Measurements from ENCODE around the gene IKZF3.
A peak's percentile ranks its signal among the peaks of the same experiment; 100 is the strongest.

IKZF3 gene

DNA sequence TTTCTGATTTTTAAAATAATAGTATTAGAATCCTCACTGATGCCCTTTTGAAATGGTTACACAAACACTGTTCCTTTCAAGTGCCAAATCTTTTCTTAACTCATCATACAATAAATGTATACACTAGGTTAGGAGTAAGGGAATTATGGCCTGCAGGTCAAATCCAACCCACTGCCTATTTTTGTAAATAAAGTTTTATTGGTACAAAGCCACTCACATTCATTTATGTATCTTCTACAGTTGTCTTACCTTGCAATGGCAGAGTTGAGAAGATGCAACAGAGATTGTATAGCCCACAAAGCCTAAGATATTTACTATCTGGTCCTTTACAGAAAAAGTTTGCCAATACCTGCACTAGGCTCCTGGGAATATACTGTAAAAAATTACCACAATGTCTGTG, 47.8 kb downstream of the IKZF3 start:
- DNase-seq (ENCODE audit: low read depth in 2 of 2), result no peak

DNA sequence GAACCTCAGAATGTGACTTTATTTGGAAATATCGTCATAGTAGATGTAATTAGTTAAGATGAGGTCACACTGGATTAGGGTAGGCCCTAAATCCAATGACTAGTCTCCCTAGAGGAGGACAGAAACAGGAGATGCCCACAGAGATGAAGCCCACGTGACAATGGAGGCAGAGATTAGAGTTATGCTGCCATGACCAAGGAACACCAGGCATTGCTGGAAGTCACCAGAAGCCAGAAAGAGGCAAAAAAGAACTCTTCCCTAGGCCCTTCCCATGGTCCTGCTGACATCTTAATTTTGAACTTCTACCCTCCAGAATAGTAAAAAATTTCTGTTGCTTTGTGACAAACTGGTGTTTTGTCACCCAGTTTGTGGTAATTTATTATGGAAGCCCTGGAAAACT, 49.6 kb downstream of the IKZF3 start:
- DNase-seq (ENCODE audit: low read depth in 2 of 2), result no peak

- peak; percentile 28 to 45 for DNase-seq (ENCODE audit: low read depth in 2 of 2)
These were observed 50.5 kb downstream of the IKZF3 start for GRCh38 chr17:39813631-39814030.

DNA sequence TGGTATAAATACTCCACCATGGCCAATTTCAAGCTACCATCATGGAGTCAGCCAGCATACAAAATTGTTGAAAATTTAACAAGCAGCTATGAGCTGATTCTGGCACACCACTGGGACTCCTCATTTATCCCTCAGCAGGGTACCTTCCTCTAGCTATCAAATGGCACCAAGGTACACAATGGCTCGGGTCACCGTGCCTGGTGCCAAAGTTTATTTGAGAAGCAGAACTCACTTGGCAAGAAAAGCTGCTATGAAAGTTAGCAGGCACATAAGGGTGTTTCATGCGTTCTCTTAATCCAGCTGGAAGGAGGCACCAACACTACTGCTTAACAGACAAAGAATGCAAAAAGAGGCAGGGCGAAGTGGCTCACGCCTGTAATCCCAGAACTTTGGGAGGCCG, 51.6 kb downstream of the IKZF3 start:
- DNase-seq (ENCODE audit: low read depth in 2 of 2), result no peak

DNA sequence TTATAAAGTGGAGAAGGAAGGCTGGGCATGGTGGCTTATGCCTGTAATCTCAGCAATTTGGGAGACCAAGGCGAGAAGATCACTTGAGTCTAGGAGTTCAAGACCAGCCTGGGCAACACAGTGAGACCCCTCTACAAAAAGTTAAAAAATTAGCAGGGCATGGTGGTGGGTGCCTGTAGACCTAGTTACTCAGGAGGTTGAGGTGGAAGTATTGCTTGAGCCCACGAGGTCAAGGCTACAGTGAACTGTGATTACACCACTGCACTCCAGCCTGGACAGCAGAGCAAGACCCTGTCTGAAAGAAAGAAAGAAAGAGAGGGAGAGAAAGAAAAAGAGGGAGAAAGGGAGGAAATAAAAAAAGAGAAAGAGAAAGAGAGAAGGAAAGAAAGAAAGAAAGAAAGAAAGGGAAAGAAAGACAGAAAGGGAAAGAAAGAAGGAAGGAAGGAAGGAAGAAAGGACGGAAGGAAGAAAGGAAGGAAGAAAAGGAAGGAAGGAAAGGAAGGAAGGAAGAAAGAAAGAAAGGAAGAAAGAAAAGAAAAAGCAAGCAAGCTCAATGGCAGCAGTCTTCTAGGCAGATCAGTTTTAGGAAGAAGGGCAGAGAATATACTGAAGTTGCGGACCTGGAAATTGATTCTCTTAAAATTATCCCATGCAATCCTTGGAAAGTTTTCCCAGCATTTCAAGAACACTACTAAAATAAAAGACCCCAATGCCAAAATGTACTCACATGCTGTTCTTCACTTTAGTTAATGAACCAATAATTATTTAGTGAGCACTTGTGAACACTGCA, 53.0 kb downstream of the IKZF3 start:
- no peak for DNase-seq (ENCODE audit: low read depth in 2 of 2)

- no peak for DNase-seq (ENCODE audit: low read depth in 2 of 2)
These were observed 54.9 kb downstream of the IKZF3 start for GRCh38 chr17:39809221-39809620.

- no peak for DNase-seq (ENCODE audit: low read depth in 2 of 2)
These were observed 55.6 kb downstream of the IKZF3 start for GRCh38 chr17:39808409-39808997.

DNA sequence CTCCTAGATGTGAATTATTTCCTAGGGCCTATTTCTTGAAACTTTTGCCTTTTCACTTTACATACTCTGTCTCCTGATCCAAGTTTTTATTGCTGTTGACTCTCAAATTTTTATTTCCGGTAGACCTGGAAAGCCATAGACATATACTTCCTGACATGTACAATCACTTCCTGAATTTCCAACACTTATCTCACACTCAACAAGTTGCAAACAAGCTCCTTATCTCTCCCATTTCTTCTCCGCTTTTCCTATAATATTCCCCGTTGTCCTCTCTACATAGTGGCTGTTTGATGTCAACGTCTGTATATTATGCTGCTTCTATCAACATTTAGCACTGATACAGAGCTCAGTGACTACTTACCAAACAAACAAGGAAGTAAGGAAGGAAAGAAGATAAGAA, 59.3 kb downstream of the IKZF3 start:
- DNase-seq (ENCODE audit: low read depth in 2 of 2), result no peak

- DNase-seq (ENCODE audit: low read depth in 2 of 2), result no peak
These were observed 63.1 kb downstream of the IKZF3 start for GRCh38 chr17:39801055-39801454.

DNA sequence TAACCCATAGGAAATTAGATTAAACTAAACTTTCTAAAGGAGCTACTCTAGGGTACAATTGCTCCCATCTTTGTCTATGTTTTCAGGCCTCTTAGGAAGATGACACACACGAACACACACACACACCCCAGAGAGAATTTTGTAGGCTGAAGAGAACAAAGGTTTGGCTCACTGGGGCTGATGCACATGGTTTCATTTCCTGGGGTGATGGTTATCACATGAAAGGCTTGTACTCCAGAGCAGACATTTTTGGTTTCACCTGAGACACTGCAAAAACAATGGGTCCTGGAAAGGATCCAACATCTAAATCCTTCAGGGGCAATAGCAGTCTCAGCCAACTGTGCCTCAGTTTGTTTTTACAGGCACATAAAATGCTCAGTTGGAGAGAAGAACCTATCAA, 63.6 kb downstream of the IKZF3 start:
- DNase-seq (ENCODE audit: low read depth in 2 of 2), result peak in 1 of 2 donors; percentile 55

DNA sequence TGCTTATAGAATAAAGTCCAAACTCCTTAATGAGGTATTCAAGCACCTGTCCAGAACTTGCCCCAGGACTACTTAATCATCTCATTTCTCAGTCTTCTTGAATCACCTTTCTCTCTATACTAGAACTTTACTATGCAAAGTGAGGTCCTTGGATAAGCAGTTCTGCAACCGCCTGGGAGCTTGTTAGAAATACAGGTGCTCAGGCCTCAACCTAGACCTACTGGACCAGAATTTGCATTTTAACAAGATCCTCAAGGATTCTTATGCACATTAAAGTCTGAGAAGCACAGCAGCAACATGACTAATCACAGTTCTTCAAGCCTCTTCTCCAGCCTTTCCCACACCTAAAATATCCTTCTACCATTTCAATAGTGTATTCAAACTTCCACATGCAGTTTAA, 64.7 kb downstream of the IKZF3 start:
- DNase-seq (ENCODE audit: low read depth in 2 of 2), result no peak

DNA sequence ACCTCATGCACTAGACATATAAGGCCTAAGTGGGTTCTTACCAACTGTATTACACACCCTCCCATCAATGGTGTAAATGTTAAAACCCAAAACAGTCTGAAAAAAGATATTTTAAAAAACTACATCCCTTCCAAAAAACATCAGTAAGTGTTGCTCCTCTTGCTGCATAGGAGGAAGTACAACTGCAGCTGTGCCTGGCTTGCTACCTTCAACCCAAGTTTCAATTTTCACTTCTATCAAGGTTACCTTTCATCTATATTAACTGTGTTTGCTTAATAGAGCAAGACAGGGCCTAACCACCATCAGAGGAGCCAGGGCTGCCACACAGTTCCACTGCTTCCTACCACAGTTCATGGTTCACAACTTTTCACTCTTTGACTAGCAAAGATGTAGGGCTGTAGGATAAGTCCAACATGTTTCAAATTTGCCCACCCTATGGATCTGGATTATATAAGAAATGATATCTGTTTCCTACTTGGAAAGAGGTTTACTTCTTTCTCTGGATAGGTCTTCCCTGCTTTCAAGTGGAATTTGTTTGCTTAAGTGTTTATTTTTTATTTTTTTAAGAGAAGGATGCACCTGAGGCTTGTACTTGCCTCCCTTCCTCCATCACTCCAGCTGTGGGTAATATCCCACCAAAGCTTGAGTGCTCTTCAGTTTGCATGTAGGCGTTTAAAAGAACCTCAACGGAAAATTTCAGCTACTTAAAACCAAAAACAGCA, 69.7 kb downstream of the IKZF3 start:
- DNase-seq (ENCODE audit: low read depth in 2 of 2), result no peak

- DNase-seq (ENCODE audit: low read depth in 2 of 2), result no peak
These were observed 70.7 kb downstream of the IKZF3 start for GRCh38 chr17:39793301-39793872.

DNA sequence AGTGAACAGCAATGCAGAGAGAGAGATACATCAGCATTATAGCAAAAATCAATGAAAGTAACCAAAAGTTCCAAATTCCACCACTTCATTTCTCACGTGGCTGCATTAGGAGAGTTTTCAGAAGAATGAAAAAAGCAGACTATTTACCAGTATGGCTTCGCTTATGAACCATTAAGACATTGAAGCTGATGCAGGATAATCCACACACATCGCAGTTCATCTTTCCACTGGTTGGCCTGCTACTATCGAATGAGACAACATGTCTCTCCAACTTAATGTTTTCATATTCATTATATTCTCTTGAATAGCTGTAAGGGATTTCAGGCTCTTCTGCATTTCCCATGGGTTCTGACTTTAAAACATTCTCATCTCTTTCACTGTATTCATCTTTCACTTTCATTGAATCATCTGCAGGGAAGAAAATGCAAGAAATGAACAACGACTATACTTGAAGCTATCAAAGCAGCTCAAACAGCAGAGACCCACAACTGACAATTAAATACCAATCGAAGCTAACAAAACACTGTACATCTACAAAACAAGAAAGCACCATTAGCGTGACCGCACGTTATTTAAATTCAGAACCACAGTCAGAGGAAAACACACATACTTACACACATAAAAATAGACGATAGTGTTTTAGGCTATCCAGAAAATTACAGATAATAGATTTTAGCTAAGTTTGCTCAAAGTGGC, 71.4 kb downstream of the IKZF3 start:
- DNase-seq (ENCODE audit: low read depth in 2 of 2), result no peak

GRCh38 chr17:39791111-39791992, 72.8 kb downstream of the IKZF3 start:
- DNase-seq (ENCODE audit: low read depth in 2 of 2), result no peak

DNA sequence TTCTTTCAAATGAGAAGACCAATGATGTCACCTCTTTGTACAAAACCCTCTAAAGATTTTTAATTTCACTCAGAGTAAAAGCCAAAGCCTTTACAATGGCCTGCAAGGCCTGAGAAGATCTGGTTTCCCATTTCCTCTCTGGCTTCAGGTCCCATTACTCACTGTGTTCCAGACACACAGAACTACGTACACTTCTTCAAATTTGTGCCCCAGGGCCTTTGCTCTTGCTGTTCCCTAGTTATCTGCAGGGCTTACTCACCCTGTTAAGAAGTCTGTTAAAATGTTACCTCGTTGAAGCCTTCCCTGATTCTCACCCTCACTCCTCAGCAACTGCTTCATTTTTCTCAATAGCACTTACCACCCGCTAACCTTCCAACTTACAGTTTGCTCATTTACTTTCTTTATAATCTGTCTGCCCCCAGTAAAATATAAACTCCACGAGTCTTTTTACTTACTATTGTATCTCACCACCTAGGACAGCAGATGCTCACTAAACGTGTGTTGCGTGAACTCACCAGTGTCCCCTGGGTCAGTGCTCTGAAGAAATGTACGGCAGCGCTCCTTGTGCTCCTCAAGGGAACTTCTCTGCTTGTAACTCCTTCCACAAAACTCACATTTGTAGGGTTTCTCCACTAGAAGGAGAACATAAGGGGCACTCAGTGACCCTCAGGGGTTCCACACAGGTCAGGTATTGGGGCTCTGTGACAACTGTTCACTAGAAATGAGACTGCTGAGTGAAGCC, 76.2 kb downstream of the IKZF3 start:
- no peak for DNase-seq (ENCODE audit: low read depth in 2 of 2)

DNA sequence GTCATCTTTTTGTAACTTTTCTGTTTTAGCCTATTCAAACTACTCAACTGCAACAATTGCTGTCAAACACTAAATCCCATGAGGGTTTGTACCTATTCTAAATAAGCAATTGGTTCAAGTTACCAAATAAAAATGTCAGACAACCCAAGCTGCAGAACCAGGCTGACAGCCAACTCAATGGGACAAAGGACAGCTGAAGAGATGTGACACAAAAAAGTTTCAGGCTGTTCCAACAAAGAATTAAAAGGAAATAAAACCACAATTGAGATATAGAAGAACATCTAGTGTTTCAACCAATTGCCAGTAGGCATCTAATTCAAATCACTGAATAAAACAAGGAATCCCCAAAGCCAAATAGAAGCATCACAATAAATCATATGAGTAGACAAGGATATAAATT, 77.1 kb downstream of the IKZF3 start:
- no peak for DNase-seq (ENCODE audit: low read depth in 2 of 2)

DNA sequence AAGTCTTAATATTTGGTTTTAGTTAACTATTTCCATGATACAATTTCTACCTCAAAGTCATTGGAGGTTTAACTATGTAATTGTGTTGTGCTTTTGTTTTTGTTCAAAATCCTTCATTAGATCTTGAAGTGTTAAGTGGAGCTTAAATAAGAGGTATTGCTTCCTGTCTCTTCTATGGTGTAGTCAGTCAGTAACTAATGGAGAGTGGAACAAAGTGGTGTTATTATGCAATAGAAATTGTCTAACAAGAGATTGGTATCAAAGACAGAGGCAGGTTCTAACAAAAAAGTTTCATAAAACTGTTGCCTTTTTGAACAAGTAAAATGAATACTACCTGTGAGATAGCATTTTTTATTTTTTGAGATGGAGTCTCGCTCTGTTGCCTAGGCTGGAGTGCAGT, 81.1 kb downstream of the IKZF3 start:
- no peak for DNase-seq (ENCODE audit: low read depth in 2 of 2)

DNA sequence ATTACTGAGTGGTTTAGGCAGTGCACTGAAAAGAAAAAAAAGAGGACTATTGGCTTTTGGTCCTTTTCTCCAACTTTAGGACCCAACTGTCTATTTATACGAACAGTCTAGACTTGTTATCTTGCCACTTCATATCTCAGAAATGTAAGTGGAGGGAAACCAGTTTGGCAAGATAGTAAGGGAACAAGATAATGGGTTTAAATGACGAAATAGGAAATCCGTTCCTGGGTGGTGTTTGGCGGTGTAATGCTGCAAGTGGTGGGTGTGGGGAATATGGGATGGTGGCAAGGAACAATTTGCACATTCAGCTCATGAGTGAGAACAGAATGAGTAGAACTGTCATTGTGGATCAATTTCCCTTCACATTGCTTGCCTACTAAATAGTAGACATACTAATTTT, 81.6 kb downstream of the IKZF3 start:
- DNase-seq (ENCODE audit: low read depth in 2 of 2), result no peak

GRCh38 chr17:39781861-39782213, 82.3 kb downstream of the IKZF3 start:
- no peak for DNase-seq (ENCODE audit: low read depth in 2 of 2)
